ENCODE data around the gene SNPH. TPM values are rescaled to one million over a fixed set of nuclear protein-coding genes. Genes with fewer than 3 reads are reported as not detected.

SNPH gene
- total RNA-seq, 1 experiment from 2014 or later: 21.4 TPM

DNA sequence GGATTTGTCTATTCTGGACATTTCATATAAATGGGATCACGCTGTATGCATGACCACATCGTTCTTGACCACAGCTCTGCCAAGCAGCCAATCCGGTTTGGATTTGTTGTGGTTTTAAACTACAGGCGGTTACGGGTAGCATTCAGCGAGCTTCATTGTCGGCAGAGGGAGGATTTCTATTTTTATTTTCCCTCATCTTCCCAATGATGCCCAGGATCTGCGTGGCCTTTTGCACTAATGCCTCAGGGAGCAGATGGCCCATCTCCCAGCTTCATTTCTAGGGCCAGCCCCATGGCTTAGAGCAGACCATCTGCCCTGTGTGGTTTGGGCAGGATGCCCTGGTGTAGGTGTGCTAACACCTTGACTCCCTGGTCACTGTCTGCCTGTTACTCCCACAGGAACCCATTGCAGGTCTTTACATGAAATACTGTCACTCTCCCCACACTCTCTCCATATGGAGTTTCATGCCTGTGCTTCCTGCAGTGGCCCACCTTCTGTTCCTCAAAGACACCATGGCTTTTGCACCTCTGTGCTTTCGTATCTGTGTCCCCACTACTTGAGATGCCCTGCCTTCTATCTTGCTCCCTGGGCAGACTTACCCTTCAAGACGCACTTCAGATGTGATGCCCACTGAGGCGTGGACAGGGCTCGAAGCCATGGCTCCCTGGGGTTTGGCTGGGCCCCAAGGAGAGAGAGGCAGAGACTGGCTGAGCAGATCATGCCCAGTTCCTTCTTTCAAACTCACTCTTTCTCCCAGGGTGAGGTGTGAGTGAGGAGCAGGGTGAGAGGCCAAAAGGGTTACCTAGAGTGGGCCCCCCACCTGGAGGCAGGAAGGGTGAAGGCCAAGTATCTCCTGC, 36.8 kb downstream of the SNPH start:
- DNase-seq (no peak), ATAC-seq (no peak; the same call in 1 of the 2 replicates)
- intact Hi-C loops (cut with micrococcal nuclease): no loop called here
- no TSS peak for BruUV-seq (replicated peaks)
- CTCF ChIA-PET: interaction anchor here (0.6 kb wide), 2 partner anchors 182 to 1210 kb away, joined by 3 to 4 read pairs; no protein-coding TSS in a partner anchor
- H3K9ac ChIP-seq (ENCODE audit: low read length): no peak overlapping the region
- no peak overlapping the region for H3K27ac ChIP-seq (ENCODE audit: low read length)
- H3K27me3 ChIP-seq (ENCODE audit: low read length): no peaks in the 10 kb centered on the region
- TF ChIP-seq, protein P1, sequence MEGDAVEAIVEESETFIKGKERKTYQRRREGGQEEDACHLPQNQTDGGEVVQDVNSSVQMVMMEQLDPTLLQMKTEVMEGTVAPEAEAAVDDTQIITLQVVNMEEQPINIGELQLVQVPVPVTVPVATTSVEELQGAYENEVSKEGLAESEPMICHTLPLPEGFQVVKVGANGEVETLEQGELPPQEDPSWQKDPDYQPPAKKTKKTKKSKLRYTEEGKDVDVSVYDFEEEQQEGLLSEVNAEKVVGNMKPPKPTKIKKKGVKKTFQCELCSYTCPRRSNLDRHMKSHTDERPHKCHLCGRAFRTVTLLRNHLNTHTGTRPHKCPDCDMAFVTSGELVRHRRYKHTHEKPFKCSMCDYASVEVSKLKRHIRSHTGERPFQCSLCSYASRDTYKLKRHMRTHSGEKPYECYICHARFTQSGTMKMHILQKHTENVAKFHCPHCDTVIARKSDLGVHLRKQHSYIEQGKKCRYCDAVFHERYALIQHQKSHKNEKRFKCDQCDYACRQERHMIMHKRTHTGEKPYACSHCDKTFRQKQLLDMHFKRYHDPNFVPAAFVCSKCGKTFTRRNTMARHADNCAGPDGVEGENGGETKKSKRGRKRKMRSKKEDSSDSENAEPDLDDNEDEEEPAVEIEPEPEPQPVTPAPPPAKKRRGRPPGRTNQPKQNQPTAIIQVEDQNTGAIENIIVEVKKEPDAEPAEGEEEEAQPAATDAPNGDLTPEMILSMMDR (conservative IDR thresholded peaks at IDR 0.05; ENCODE audit: low read depth, low read length): no peak
- no peak for TF ChIP-seq EZH2phosphoT487 (IDR thresholded peaks at IDR 0.05; ENCODE audit: borderline replicate concordance, low read length)
- no peak for TF ChIP-seq EZH2 (IDR thresholded peaks at IDR 0.05; ENCODE audit: low read length, unreplicated experiment)
- no peaks in the 10 kb centered on the region for H3K79me2 ChIP-seq (ENCODE audit: low read length)
- H3K36me3 ChIP-seq (ENCODE audit: low read depth, low read length): 0 out of 2 replicates have a peak, but pooled peaks cover 4% of the 10 kb centered on the region
- POLR2A ChIA-PET (ENCODE audit: unreplicated experiment): no interaction called here
- no peaks in the 10 kb centered on the region for H3K9me2 ChIP-seq (replicated peaks; ENCODE audit: low read length)
- no peaks in the 10 kb centered on the region for H4K20me1 ChIP-seq (ENCODE audit: low read length)
- no peak overlapping the region for H3K4me3 ChIP-seq (ENCODE audit: low read length)
- no peak overlapping the region for H3K4me2 ChIP-seq (ENCODE audit: low read length)
- H3K4me1 ChIP-seq (ENCODE audit: insufficient read depth, low read length): peaks cover 13% of the 10 kb centered on the region
- no peaks in the 10 kb centered on the region for H3F3A ChIP-seq (ENCODE audit: low read length, unreplicated experiment)
- no peaks in the 10 kb centered on the region for H3K9me3 ChIP-seq (ENCODE audit: low read length)
- no peak overlapping the region for H2AFZ ChIP-seq (ENCODE audit: low read length)

DNA sequence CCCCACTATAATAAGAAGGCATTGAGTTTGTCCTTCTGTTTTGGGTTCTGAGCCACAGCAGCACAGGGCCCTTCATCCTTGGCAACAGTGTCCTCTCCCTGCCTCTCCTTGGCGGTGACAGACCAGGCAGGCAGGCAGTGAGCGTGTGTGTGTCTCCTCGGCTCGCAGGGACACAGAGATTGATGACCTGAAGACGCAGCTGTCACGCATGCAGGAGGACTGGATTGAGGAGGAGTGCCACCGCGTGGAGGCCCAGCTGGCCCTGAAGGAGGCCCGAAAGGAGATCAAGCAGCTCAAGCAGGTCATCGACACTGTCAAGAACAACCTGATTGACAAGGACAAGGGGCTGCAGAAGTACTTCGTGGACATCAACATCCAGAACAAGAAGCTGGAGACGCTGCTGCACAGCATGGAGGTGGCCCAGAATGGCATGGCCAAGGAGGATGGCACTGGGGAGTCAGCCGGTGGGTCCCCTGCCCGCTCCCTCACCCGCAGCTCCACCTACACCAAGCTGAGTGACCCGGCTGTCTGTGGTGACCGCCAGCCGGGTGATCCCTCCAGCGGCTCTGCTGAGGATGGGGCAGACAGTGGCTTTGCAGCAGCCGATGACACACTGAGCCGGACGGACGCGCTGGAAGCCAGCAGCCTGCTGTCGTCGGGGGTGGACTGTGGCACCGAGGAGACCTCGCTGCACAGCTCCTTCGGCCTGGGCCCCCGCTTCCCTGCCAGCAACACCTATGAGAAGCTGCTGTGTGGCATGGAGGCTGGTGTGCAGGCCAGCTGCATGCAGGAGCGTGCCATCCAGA, 38.8 kb downstream of the SNPH start:
- H3F3A ChIP-seq (ENCODE audit: low read length, unreplicated experiment): no peaks in the 10 kb centered on the region
- ChIA-PET CTCF (no interaction called here), POLR2A (ENCODE audit: unreplicated experiment) (no interaction called here)
- no peak overlapping the region for H3K4me3 ChIP-seq (ENCODE audit: low read length)
- H3K9me3 ChIP-seq (ENCODE audit: low read length): no peaks in the 10 kb centered on the region
- H3K4me2 ChIP-seq (ENCODE audit: low read length): no peak overlapping the region
- no peaks in the 10 kb centered on the region for H3K79me2 ChIP-seq (ENCODE audit: low read length)
- no peaks in the 10 kb centered on the region for H3K27me3 ChIP-seq (ENCODE audit: low read length)
- H3K36me3 ChIP-seq (ENCODE audit: low read depth, low read length): no peaks in the 10 kb centered on the region
- BruUV-seq (replicated peaks): no TSS peak
- TF ChIP-seq, protein P1 (conservative IDR thresholded peaks at IDR 0.05; ENCODE audit: low read depth, low read length): no peak
- TF ChIP-seq EZH2 (IDR thresholded peaks at IDR 0.05; ENCODE audit: low read length, unreplicated experiment) (no peak), EZH2phosphoT487 (IDR thresholded peaks at IDR 0.05; ENCODE audit: borderline replicate concordance, low read length) (no peak)
- intact Hi-C loops (cut with micrococcal nuclease): no loop called here
- DNase-seq (no peak), ATAC-seq (no peak)
- no peaks in the 10 kb centered on the region for H3K9me2 ChIP-seq (replicated peaks; ENCODE audit: low read length)
- no peak overlapping the region for H3K27ac ChIP-seq (ENCODE audit: low read length)
- H2AFZ ChIP-seq (ENCODE audit: low read length): no peak overlapping the region
- no peak overlapping the region for H3K9ac ChIP-seq (ENCODE audit: low read length)
- H3K4me1 ChIP-seq (ENCODE audit: insufficient read depth, low read length): peaks cover 13% of the 10 kb centered on the region
- no peaks in the 10 kb centered on the region for H4K20me1 ChIP-seq (ENCODE audit: low read length)
